Hepatocyte (in vitro differentiated cells): ENCODE measurements around the gene VAPB. TPM values are rescaled to one million over a fixed set of nuclear protein-coding genes. Genes with fewer than 3 reads are reported as not detected.

Source experiments
- DNase-seq: peaks from one replicate; pipeline ENCODE4 v3.0.0-alpha.2; 2016; ENCODE audit warnings: low spot score
- H2AFZ ChIP-seq: fragments of 200-600 bp; sonication (generic); 2 replicates; pipeline ENCODE4 v1.6.0; 2016; ENCODE audit warnings: antibody characterized with exemption, mild to moderate bottlenecking
- H3K27ac ChIP-seq: fragments of 200-600 bp; sonication (generic); 2 replicates; pipeline ENCODE4 v1.5.1; 2016; ENCODE audit warnings: mild to moderate bottlenecking
- H3K27me3 ChIP-seq: fragments of 200-600 bp; sonication (generic); 2 replicates; pipeline ENCODE4 v1.6.1; 2016
- H3K36me3 ChIP-seq: fragments of 200-600 bp; sonication (generic); replicated peaks from 2 replicates; pipeline ENCODE4 v1.5.1; 2016; ENCODE audit warnings: low read depth; ENCODE audit not compliant: insufficient read depth
- H3K4me1 ChIP-seq: fragments of 200-600 bp; sonication (generic); 2 replicates; pipeline ENCODE4 v1.5.1; 2016; ENCODE audit warnings: mild to moderate bottlenecking, moderate library complexity; ENCODE audit not compliant: insufficient read depth
- H3K4me2 ChIP-seq: fragments of 200-600 bp; sonication (generic); 2 replicates; pipeline ENCODE4 v1.6.0; 2016
- H3K4me3 ChIP-seq: fragments of 200-600 bp; sonication (generic); 2 replicates; pipeline ENCODE4 v1.5.1; 2016; ENCODE audit warnings: mild to moderate bottlenecking
- H3K79me2 ChIP-seq: fragments of 200-600 bp; sonication (generic); 2 replicates; pipeline ENCODE4 v1.6.0; 2017; ENCODE audit warnings: mild to moderate bottlenecking
- H3K9me2 ChIP-seq: fragments of 200-600 bp; sonication (generic); replicated peaks from 2 replicates; pipeline ENCODE4 v1.6.0; 2017; ENCODE audit warnings: mild to moderate bottlenecking; ENCODE audit not compliant: insufficient read depth
- H3K9me3 ChIP-seq: fragments of 200-600 bp; sonication (generic); 2 replicates; pipeline ENCODE4 v1.5.1; 2016; ENCODE audit warnings: low read depth, mild to moderate bottlenecking
- H4K20me1 ChIP-seq: fragments of 200-600 bp; sonication (generic); 2 replicates; pipeline ENCODE4 v1.6.0; 2016; ENCODE audit warnings: mild to moderate bottlenecking; ENCODE audit not compliant: insufficient read depth, poor library complexity, severe bottlenecking
- EZH2 ChIP-seq: fragments of 200-600 bp; sonication (generic); IDR thresholded peaks from 2 replicates; pipeline ENCODE4 v1.6.1; 2016; ENCODE audit warnings: antibody characterized with exemption, mild to moderate bottlenecking, borderline replicate concordance
- EZH2phosphoT487 ChIP-seq: fragments of 200-600 bp; sonication (generic); IDR thresholded peaks from one replicate; pipeline ENCODE4 v1.6.1; 2018; ENCODE audit warnings: antibody characterized with exemption, mild to moderate bottlenecking, low read depth, moderate library complexity; ENCODE audit not compliant: unreplicated experiment, severe bottlenecking
- WGBS: methylation state at CpG from one replicate; pipeline ENCODE4 v1.1.6; 2016; ENCODE audit warnings: low lambda C conversion rate; ENCODE audit errors: missing lambda C conversion rate; 5-methylcytosine and 5-hydroxymethylcytosine counted together
- polyA plus RNA-seq: library from polyadenylated mRNA; unstranded; fragments of >200 nt; fragmentation: Nextera tagmentation; extraction: Ambion mirVana; gene quantifications from 2 replicates; pipeline ENCODE4 v1.2.1, GENCODE V29; 2016
- total RNA-seq: library from RNA; depleted of rRNA; stranded (reverse); fragments of >200 nt; gene quantifications from 2 replicates; pipeline ENCODE4 v1.2.3, GENCODE V29; 2014
- TF ChIP-seq, protein P1 (sequence below): fragments of 200-600 bp; sonication (generic); IDR thresholded peaks from 2 replicates; pipeline ENCODE4 v1.5.1; 2016; ENCODE audit warnings: antibody characterized with exemption, mild to moderate bottlenecking; ENCODE audit not compliant: poor library complexity

Gene VAPB
- total and polyA plus RNA-seq, 2 experiments from 2014 or later: 32.1 to 49.6 TPM

DNA sequence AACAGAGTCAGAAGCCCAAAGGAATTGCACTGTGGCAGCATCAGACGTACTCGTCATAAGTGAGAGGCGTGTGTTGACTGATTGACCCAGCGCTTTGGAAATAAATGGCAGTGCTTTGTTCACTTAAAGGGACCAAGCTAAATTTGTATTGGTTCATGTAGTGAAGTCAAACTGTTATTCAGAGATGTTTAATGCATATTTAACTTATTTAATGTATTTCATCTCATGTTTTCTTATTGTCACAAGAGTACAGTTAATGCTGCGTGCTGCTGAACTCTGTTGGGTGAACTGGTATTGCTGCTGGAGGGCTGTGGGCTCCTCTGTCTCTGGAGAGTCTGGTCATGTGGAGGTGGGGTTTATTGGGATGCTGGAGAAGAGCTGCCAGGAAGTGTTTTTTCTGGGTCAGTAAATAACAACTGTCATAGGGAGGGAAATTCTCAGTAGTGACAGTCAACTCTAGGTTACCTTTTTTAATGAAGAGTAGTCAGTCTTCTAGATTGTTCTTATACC is 55.8 kb downstream of the VAPB start:
- Histone ChIP-seq H3K36me3 (no peaks in the 10 kb centered on the region), H3K9me2 (no peaks in the 10 kb centered on the region), H3K27ac (no peak overlapping the region), H3K9me3 (no peaks in the 10 kb centered on the region), H3K4me3 (no peak overlapping the region), H3K4me2 (no peak overlapping the region), H3K4me1 (no peaks in the 10 kb centered on the region), H4K20me1 (no peaks in the 10 kb centered on the region), H2AFZ (no peak overlapping the region), H3K27me3 (no peaks in the 10 kb centered on the region), H3K79me2 (peaks cover 35% of the 10 kb centered on the region)
- WGBS: 97% methylated on average over 5 of the region's 5 CpGs
- no peak for DNase-seq
- TF ChIP-seq, protein P1, sequence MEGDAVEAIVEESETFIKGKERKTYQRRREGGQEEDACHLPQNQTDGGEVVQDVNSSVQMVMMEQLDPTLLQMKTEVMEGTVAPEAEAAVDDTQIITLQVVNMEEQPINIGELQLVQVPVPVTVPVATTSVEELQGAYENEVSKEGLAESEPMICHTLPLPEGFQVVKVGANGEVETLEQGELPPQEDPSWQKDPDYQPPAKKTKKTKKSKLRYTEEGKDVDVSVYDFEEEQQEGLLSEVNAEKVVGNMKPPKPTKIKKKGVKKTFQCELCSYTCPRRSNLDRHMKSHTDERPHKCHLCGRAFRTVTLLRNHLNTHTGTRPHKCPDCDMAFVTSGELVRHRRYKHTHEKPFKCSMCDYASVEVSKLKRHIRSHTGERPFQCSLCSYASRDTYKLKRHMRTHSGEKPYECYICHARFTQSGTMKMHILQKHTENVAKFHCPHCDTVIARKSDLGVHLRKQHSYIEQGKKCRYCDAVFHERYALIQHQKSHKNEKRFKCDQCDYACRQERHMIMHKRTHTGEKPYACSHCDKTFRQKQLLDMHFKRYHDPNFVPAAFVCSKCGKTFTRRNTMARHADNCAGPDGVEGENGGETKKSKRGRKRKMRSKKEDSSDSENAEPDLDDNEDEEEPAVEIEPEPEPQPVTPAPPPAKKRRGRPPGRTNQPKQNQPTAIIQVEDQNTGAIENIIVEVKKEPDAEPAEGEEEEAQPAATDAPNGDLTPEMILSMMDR: no peak
- no peak for TF ChIP-seq EZH2phosphoT487
- TF ChIP-seq EZH2: no peak

DNA sequence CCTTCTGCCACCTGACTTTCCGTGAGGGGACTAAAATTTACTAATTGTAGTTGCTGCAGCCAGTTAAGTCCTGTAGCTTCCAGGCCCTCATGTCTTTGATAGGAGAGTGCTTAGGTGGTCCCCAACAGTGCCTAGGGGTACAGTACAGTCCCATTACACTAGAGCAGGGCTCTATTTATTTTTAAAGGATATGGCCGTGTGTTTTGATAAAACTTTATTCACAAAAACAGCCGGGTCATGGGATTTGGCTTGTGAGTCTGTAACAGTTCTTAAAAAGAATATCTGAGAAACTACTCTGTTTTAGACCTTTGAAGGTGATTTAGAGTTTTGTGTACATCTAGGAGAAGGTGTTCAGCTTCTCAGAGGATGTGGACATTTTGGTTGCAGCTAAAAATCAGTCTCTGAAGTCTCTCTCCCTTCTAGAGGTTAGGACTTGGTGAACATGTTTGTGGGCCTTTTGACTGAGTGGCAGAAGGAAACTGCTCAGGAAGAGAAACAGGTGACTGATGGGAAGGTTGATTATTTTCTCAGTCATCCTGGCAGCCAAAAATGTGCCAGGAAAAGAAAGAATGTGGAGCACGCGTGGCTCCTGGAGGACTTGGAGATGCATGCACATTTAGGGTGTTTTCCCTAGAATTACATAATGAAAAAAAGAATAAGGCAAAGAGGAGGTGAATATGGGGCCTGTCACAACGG is 57.4 kb downstream of the VAPB start:
- Histone ChIP-seq H4K20me1 (peaks cover 2% of the 10 kb centered on the region), H3K4me3 (no peak overlapping the region), H3K27me3 (no peaks in the 10 kb centered on the region), H3K9me2 (no peaks in the 10 kb centered on the region), H3K9me3 (no peaks in the 10 kb centered on the region), H2AFZ (no peak overlapping the region), H3K4me1 (no peaks in the 10 kb centered on the region), H3K27ac (no peak overlapping the region), H3K36me3 (no peaks in the 10 kb centered on the region), H3K4me2 (no peak overlapping the region), H3K79me2 (peaks cover 19% of the 10 kb centered on the region)
- DNase-seq: no peak
- WGBS: 97% methylated on average over 6 of the region's 6 CpGs
- TF ChIP-seq EZH2 (no peak), EZH2phosphoT487 (no peak)
- TF ChIP-seq, protein P1: no peak

DNA sequence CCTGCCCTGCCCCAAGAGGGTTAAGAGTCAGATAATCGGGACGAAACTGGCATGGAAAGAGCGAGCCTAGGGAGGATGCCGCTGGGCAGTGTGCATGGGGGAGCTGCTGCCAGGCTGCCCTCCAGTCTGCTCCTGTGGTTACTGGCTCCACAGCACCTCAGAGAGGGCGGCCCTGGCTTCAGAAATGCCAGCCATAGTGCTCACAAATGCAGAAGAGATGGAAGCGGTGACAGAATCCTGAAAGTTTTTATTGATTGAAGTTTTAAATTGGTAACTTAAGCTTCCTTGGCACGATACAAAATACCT is 57.9 kb downstream of the VAPB start:
- Histone ChIP-seq H3K27ac (no peak overlapping the region), H3K79me2 (peaks cover 14% of the 10 kb centered on the region), H4K20me1 (peaks cover 3% of the 10 kb centered on the region), H2AFZ (no peak overlapping the region), H3K36me3 (no peaks in the 10 kb centered on the region), H3K9me3 (no peaks in the 10 kb centered on the region), H3K9me2 (no peaks in the 10 kb centered on the region), H3K4me3 (no peak overlapping the region), H3K4me2 (no peak overlapping the region), H3K27me3 (no peaks in the 10 kb centered on the region), H3K4me1 (no peaks in the 10 kb centered on the region)
- WGBS: 93% methylated on average over 7 of the region's 7 CpGs
- TF ChIP-seq EZH2phosphoT487 (no peak), EZH2 (no peak)
- TF ChIP-seq, protein P1: no peak
- DNase-seq: no peak
